ENCODE data around the gene PCSK1. TPM values are rescaled to one million over a fixed set of nuclear protein-coding genes. Genes with fewer than 3 reads are reported as not detected.
"Not testable (repeated sequence)": the region's sequence is repeated elsewhere in the genome, so short reads cannot be mapped to it uniquely, and the experiment has no call there.

Gene PCSK1
- total RNA-seq, 1 donor from 2014 or later = 0.47 TPM

- no peak for TF ChIP-seq CTCF (conservative IDR thresholded peaks at IDR 0.05)
- Mint-ChIP-seq H3K9me3 (no peaks in the 10 kb centered on the region), H3K27ac (ENCODE audit: unreplicated experiment) (no peak overlapping the region), H3K4me3 (no peak overlapping the region), H3K4me1 (no peaks in the 10 kb centered on the region), H3K27me3 (ENCODE audit: low read depth) (peaks cover 2% of the 10 kb centered on the region), H3K36me3 (ENCODE audit: low read depth) (no peaks in the 10 kb centered on the region)
- no peak for DNase-seq (ENCODE audit: low read depth, low spot score)
Observed at GRCh38 chr5:96402500-96402899, 30.5 kb downstream of the PCSK1 start.

- Mint-ChIP-seq H3K4me3 (no peak overlapping the region), H3K36me3 (ENCODE audit: low read depth) (no peaks in the 10 kb centered on the region), H3K9me3 (peaks cover 3% of the 10 kb centered on the region), H3K27ac (ENCODE audit: unreplicated experiment) (no peak overlapping the region), H3K27me3 (ENCODE audit: low read depth) (no peaks in the 10 kb centered on the region), H3K4me1 (no peaks in the 10 kb centered on the region)
- no peak for TF ChIP-seq CTCF (conservative IDR thresholded peaks at IDR 0.05)
- DNase-seq (ENCODE audit: low read depth, low spot score) = no peak
Observed at GRCh38 chr5:96396878-96397277, 36.2 kb downstream of the PCSK1 start.

GRCh38 chr5:96395295-96395694 is 37.8 kb downstream of the PCSK1 start:
- H3K4me3 Mint-ChIP-seq; DNase-seq (ENCODE audit: low read depth, low spot score); H3K27me3 Mint-ChIP-seq (ENCODE audit: low read depth); H3K4me1 Mint-ChIP-seq; H3K9me3 Mint-ChIP-seq; H3K36me3 Mint-ChIP-seq (ENCODE audit: low read depth); H3K27ac Mint-ChIP-seq (ENCODE audit: unreplicated experiment): not testable (repeated sequence)

- Mint-ChIP-seq H3K27ac (ENCODE audit: unreplicated experiment) (no peak overlapping the region), H3K4me3 (no peak overlapping the region), H3K36me3 (ENCODE audit: low read depth) (no peaks in the 10 kb centered on the region), H3K27me3 (ENCODE audit: low read depth) (no peaks in the 10 kb centered on the region), H3K9me3 (peaks cover 3% of the 10 kb centered on the region), H3K4me1 (no peaks in the 10 kb centered on the region)
- DNase-seq (ENCODE audit: low read depth, low spot score) = no peak
- TF ChIP-seq CTCF (conservative IDR thresholded peaks at IDR 0.05) = no peak
Observed at GRCh38 chr5:96391921-96392320, 41.1 kb downstream of the PCSK1 start.

GRCh38 chr5:96388176-96388575 is 44.9 kb downstream of the PCSK1 start:
- Mint-ChIP-seq H3K27me3 (ENCODE audit: low read depth) (no peaks in the 10 kb centered on the region), H3K27ac (ENCODE audit: unreplicated experiment) (no peak overlapping the region), H3K4me1 (no peaks in the 10 kb centered on the region), H3K9me3 (no peaks in the 10 kb centered on the region), H3K36me3 (ENCODE audit: low read depth) (no peaks in the 10 kb centered on the region), H3K4me3 (no peak overlapping the region)
- no peak for DNase-seq (ENCODE audit: low read depth, low spot score)
- no peak for TF ChIP-seq CTCF (conservative IDR thresholded peaks at IDR 0.05)

GRCh38 chr5:96387616-96388015 is 45.4 kb downstream of the PCSK1 start:
- H3K36me3 Mint-ChIP-seq (ENCODE audit: low read depth) = no peaks in the 10 kb centered on the region
- no peak overlapping the region for H3K4me3 Mint-ChIP-seq
- no peak for DNase-seq (ENCODE audit: low read depth, low spot score)
- H3K9me3 Mint-ChIP-seq = no peaks in the 10 kb centered on the region
- no peaks in the 10 kb centered on the region for H3K27me3 Mint-ChIP-seq (ENCODE audit: low read depth)
- no peak for TF ChIP-seq CTCF (conservative IDR thresholded peaks at IDR 0.05)
- H3K27ac Mint-ChIP-seq (ENCODE audit: unreplicated experiment) = no peak overlapping the region
- H3K4me1 Mint-ChIP-seq = no peaks in the 10 kb centered on the region
